ENCODE measurements around the gene LMO4. TPM values are rescaled to one million over a fixed set of nuclear protein-coding genes. Genes with fewer than 3 reads are reported as not detected.

LMO4 gene
- total and polyA plus RNA-seq, 2 of the 13 experiments (the other 11 are each of a cell fraction or from before 2014, with no cell fraction given) = 19.3 to 49.9 TPM

DNA sequence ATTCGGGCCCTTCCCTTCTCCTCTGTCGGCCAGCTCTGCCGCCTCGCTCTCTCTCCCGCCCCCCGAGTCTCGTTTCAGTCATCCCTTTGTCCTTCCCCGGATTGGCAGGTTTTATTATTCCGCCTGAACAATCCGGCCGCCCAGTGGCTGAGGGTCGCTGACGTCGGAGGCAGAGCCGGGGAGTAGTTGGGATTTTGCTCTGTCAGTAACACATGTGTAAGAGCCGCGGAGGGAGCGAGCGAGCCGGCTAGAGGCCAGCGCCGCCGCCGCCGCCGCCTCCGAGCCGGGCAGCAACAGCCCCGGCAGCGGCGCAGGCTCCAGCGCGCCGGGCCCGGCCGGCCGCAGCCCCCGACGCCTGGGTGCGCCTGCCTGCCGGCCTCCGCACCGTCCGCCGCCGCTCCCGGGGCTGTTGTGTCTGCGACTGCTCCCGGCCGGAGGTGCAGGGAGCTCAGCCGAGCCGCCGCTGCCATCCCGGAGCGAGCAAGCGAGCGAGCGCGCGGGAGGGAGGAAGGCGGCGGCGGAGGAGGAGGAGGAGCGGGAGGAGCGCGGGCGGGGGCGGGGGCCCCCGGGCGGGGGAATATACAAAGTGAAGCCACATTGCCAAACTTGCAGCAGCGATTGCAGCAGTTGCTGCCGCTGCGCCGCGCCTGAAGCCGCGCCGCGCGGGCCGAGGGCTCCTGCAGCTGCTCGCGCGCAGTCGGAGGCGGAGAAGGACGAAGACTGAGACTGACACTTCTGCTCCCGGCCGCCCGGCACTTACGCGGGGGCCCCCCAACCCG is at the start of gene LMO4 (continued):
- TF ChIP-seq FOXA3 (CRISPR knock-in tag; IDR thresholded peaks at IDR 0.05) (no peak; the same call in 1 of the 2 replicates), ZNF12 (CRISPR knock-in tag; IDR thresholded peaks at IDR 0.05) (no peak; the same call in 1 of the 2 replicates), TP53 (CRISPR knock-in tag; conservative IDR thresholded peaks at IDR 0.05) (no peak), KDM4B (CRISPR knock-in tag; IDR thresholded peaks at IDR 0.05) (no peak), GABPA (IDR thresholded peaks at IDR 0.05; ENCODE audit: low read depth, low read length) (no peak), GABPA (CRISPR knock-in tag; IDR thresholded peaks at IDR 0.05; ENCODE audit: low read depth) (no peak), NR2F6 (IDR thresholded peaks at IDR 0.05) (no peak), NR2F6 (CRISPR knock-in tag; IDR thresholded peaks at IDR 0.05) (0 out of 2 replicates have a peak, but pooled peaks have one; percentile 22), NR1H2 (CRISPR knock-in tag; IDR thresholded peaks at IDR 0.05; ENCODE audit: borderline replicate concordance, low read depth) (no peak), KDM5B (CRISPR knock-in tag; IDR thresholded peaks at IDR 0.05; ENCODE audit: borderline replicate concordance) (no peak), ZNF850 (CRISPR knock-in tag; conservative IDR thresholded peaks at IDR 0.05) (no peak), ZSCAN22 (CRISPR knock-in tag; IDR thresholded peaks at IDR 0.05) (no peak)
- TF ChIP-seq, protein P1, sequence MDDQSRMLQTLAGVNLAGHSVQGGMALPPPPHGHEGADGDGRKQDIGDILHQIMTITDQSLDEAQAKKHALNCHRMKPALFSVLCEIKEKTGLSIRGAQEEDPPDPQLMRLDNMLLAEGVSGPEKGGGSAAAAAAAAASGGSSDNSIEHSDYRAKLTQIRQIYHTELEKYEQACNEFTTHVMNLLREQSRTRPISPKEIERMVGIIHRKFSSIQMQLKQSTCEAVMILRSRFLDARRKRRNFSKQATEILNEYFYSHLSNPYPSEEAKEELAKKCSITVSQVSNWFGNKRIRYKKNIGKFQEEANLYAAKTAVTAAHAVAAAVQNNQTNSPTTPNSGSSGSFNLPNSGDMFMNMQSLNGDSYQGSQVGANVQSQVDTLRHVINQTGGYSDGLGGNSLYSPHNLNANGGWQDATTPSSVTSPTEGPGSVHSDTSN (CRISPR knock-in tag; IDR thresholded peaks at IDR 0.05; ENCODE audit: borderline replicate concordance) = no peak
- TF ChIP-seq, protein P2, sequence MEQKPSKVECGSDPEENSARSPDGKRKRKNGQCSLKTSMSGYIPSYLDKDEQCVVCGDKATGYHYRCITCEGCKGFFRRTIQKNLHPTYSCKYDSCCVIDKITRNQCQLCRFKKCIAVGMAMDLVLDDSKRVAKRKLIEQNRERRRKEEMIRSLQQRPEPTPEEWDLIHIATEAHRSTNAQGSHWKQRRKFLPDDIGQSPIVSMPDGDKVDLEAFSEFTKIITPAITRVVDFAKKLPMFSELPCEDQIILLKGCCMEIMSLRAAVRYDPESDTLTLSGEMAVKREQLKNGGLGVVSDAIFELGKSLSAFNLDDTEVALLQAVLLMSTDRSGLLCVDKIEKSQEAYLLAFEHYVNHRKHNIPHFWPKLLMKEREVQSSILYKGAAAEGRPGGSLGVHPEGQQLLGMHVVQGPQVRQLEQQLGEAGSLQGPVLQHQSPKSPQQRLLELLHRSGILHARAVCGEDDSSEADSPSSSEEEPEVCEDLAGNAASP (CRISPR knock-in tag; IDR thresholded peaks at IDR 0.05; ENCODE audit: borderline replicate concordance) = no peak
- TF ChIP-seq, protein P3, sequence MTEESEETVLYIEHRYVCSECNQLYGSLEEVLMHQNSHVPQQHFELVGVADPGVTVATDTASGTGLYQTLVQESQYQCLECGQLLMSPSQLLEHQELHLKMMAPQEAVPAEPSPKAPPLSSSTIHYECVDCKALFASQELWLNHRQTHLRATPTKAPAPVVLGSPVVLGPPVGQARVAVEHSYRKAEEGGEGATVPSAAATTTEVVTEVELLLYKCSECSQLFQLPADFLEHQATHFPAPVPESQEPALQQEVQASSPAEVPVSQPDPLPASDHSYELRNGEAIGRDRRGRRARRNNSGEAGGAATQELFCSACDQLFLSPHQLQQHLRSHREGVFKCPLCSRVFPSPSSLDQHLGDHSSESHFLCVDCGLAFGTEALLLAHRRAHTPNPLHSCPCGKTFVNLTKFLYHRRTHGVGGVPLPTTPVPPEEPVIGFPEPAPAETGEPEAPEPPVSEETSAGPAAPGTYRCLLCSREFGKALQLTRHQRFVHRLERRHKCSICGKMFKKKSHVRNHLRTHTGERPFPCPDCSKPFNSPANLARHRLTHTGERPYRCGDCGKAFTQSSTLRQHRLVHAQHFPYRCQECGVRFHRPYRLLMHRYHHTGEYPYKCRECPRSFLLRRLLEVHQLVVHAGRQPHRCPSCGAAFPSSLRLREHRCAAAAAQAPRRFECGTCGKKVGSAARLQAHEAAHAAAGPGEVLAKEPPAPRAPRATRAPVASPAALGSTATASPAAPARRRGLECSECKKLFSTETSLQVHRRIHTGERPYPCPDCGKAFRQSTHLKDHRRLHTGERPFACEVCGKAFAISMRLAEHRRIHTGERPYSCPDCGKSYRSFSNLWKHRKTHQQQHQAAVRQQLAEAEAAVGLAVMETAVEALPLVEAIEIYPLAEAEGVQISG (CRISPR knock-in tag; IDR thresholded peaks at IDR 0.05) = peak; percentile 2; the same call in 1 of the 2 replicates
- TF ChIP-seq, protein P4, sequence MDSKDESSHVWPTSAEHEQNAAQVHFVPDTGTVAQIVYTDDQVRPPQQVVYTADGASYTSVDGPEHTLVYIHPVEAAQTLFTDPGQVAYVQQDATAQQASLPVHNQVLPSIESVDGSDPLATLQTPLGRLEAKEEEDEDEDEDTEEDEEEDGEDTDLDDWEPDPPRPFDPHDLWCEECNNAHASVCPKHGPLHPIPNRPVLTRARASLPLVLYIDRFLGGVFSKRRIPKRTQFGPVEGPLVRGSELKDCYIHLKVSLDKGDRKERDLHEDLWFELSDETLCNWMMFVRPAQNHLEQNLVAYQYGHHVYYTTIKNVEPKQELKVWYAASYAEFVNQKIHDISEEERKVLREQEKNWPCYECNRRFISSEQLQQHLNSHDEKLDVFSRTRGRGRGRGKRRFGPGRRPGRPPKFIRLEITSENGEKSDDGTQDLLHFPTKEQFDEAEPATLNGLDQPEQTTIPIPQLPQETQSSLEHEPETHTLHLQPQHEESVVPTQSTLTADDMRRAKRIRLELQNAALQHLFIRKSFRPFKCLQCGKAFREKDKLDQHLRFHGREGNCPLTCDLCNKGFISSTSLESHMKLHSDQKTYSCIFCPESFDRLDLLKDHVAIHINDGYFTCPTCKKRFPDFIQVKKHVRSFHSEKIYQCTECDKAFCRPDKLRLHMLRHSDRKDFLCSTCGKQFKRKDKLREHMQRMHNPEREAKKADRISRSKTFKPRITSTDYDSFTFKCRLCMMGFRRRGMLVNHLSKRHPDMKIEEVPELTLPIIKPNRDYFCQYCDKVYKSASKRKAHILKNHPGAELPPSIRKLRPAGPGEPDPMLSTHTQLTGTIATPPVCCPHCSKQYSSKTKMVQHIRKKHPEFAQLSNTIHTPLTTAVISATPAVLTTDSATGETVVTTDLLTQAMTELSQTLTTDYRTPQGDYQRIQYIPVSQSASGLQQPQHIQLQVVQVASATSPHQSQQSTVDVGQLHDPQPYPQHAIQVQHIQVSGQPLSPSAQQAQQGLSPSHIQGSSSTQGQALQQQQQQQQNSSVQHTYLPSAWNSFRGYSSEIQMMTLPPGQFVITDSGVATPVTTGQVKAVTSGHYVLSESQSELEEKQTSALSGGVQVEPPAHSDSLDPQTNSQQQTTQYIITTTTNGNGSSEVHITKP (CRISPR knock-in tag; IDR thresholded peaks at IDR 0.05; ENCODE audit: low read depth) = no peak
- TF ChIP-seq, protein P5, sequence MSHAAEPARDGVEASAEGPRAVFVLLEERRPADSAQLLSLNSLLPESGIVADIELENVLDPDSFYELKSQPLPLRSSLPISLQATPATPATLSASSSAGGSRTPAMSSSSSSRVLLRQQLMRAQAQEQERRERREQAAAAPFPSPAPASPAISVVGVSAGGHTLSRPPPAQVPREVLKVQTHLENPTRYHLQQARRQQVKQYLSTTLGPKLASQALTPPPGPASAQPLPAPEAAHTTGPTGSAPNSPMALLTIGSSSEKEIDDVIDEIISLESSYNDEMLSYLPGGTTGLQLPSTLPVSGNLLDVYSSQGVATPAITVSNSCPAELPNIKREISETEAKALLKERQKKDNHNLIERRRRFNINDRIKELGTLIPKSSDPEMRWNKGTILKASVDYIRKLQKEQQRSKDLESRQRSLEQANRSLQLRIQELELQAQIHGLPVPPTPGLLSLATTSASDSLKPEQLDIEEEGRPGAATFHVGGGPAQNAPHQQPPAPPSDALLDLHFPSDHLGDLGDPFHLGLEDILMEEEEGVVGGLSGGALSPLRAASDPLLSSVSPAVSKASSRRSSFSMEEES (CRISPR knock-in tag; IDR thresholded peaks at IDR 0.05) = no peak
- TF ChIP-seq, protein P6, sequence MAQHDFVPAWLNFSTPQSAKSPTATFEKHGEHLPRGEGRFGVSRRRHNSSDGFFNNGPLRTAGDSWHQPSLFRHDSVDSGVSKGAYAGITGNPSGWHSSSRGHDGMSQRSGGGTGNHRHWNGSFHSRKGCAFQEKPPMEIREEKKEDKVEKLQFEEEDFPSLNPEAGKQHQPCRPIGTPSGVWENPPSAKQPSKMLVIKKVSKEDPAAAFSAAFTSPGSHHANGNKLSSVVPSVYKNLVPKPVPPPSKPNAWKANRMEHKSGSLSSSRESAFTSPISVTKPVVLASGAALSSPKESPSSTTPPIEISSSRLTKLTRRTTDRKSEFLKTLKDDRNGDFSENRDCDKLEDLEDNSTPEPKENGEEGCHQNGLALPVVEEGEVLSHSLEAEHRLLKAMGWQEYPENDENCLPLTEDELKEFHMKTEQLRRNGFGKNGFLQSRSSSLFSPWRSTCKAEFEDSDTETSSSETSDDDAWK (CRISPR knock-in tag; IDR thresholded peaks at IDR 0.05) = no peak
